C4-2B (cell line): ENCODE data around the gene RALB.

Experiments used
- H3K27ac ChIP-seq: fragments of 450-650 bp; 2 replicates; pipeline ENCODE4 v1.5.1; 2017
- ZFX ChIP-seq: fragments of 450-650 bp; IDR thresholded peaks from 2 replicates; pipeline ENCODE4 v1.6.1; 2017
- TF ChIP-seq, protein P1 (sequence below): fragments of 450-650 bp; conservative IDR thresholded peaks from 2 replicates; pipeline ENCODE4 v1.5.1; 2017; ENCODE audit warnings: mild to moderate bottlenecking

The RALB gene

DNA sequence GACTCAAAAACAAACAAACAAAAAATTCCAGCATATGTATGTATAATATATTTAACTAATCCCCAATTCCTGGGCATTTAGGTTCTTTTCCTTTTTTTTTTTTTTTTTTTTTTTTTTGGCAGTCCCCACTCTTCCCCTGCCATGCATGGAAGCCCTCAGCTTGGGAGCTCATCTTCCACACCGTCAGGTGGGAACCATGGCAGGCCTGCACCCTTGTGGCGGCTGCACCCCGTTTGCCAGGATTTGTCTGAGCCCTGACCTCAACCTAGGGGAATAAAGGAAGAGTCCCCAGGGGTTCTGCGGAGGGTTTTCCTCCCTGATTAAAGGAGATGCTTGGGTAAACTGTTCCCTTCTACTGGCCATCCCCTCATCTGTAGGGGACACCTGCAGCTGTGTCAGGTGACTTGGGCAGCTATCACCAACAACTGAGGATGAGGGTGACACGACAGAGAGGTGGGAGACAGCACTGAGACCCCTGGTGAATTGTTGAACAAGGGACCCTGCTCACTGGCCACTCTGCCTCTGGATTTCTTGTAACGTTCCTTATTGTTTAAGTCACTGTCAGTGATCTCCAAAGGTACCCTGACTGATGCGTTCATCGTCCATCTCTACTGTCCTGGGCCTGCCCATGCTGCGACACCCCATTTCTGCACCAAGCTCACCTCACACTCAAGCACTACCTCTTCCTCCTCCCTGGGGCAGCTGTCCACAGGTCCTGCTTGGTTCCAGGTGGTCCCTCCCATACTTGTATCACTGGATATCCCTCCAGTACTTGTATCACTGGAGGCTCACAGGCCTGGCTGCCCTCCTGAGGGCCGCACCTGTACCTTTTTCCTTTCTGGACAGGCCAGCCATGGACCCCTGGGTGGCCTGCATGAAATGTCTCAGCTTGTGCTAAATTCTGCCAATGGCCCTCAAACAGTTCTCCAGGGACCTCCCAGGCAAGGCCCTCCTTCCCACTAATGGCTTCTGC lies 44.0 kb upstream of the RALB start:
- TF ChIP-seq ZFX = no peak
- TF ChIP-seq, protein P1, sequence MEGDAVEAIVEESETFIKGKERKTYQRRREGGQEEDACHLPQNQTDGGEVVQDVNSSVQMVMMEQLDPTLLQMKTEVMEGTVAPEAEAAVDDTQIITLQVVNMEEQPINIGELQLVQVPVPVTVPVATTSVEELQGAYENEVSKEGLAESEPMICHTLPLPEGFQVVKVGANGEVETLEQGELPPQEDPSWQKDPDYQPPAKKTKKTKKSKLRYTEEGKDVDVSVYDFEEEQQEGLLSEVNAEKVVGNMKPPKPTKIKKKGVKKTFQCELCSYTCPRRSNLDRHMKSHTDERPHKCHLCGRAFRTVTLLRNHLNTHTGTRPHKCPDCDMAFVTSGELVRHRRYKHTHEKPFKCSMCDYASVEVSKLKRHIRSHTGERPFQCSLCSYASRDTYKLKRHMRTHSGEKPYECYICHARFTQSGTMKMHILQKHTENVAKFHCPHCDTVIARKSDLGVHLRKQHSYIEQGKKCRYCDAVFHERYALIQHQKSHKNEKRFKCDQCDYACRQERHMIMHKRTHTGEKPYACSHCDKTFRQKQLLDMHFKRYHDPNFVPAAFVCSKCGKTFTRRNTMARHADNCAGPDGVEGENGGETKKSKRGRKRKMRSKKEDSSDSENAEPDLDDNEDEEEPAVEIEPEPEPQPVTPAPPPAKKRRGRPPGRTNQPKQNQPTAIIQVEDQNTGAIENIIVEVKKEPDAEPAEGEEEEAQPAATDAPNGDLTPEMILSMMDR = no peak
- H3K27ac ChIP-seq = no peak overlapping the region

DNA sequence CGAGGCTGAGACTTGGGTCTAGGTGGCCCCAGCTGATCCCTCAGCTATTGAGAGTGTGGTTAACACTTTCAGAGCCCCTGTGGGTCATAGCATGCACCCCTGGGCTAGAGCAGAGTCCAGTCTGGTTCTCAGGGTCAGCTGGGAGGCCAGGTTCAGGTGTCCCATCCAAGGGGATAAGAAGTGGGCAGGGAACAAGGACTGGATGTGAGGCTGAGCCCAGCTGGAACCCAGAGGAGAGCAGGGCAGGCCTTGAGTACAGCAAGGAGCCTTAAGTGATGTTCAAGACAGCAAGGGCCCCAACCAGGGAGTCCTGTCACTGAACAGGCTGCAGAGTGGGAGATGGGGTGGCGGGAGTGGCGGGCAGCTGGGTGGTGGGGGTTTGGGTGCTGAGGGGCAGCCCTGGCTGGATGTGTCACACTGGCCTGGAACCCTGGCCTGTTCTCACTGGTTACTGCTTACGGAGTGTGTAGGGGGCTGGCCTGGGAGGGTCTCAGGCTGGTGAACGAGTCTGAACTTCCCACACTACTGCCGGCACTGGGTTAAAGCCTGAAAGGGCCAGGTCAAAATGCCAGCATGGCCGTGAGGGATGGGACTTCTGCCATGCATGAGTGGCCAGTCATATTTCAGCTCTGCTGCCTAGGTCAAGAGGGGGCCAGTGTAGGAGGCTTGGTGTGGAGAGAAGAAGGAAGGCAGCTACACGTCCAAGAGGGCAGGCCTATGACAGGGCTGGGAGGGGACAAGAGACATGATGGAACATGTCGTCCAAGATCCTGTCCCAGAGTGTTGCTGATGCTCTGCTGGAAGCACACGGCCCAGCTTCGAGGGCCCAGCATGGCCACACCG lies 43.0 kb upstream of the RALB start:
- no peak for TF ChIP-seq ZFX
- TF ChIP-seq, protein P1 = no peak
- H3K27ac ChIP-seq = no peak overlapping the region

DNA sequence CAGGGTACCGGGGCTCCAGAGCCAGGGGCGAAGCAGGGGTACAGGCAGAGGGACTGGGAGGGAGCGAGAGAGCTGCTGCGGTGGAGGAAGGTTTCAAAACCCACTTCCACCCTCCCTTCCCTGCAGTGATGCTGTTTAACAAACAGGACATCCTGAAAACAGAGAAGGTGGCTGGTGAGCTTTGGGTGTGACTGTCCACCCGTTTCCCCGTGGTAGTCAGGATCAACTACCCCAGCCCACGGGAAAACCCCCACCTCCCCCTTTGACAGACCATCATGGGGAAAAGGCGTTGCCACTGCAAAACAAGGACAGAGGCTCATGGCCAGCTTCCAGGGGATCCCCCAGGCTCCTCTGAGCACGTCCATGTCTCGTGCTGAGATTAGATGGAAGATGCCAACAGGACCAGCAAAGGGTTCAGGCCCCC lies 42.4 kb upstream of the RALB start:
- no peak overlapping the region for H3K27ac ChIP-seq
- TF ChIP-seq, protein P1 = no peak
- TF ChIP-seq ZFX = no peak

DNA sequence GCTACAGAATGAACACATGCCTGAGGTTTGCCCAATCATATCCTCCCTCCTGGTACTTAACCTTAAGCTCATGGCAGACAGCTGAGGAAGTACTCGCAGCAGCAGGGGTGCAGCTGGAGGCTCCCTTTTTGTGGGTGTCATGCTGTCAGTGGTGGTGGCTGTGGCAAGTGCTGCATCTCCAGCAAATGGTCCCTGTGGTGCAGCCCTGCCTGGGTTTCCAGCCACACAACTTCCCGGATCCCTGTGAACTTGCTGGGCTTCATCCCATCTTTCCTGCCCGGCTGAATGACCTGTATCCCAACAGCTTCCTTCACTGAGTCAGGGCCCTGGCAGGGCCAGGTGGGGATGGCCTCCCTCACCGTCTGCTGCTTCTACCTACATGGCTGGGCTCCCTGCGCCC lies 34.5 kb upstream of the RALB start:
- H3K27ac ChIP-seq = no peak overlapping the region
- TF ChIP-seq, protein P1 = no peak
- no peak for TF ChIP-seq ZFX

DNA sequence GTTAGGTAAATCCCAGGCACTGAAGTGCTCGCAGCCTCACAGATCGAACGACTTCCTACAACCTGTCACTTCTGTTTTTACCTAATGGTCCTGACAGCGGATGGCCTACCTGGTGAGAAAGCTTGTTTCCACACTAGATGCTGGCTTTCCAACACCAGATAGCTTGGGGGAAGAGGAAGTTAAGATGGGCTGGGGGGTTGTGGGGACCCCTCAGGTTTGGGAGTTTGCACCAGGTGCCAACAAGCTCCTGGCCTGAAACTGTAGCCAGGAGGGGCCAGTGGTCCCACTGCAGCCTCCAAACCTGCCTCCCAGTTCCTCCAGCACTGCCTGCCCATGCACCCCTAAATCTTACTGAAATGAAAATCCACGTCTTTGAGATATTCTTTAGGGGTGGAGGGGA lies 33.4 kb upstream of the RALB start:
- TF ChIP-seq, protein P1 = no peak
- TF ChIP-seq ZFX = no peak
- no peak overlapping the region for H3K27ac ChIP-seq

DNA sequence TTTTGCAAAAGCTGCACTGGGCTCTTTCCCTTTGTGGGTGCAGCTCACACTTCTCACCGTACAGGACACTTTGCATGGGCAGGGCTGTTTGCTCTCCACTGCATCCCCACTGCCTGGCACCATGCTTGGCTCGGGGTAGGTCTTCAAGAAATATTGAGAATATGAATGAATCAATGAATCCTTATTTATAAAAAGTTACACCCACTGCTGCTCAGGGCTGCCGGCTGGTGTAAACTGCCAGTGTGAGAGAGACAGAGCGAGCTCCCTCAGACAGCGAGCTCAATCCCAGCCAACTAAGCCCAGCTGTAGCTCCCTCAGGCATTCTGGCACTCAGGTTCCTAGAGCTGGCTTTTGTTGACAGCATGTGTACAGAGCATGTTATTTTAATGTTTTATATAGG lies 32.9 kb upstream of the RALB start:
- TF ChIP-seq ZFX = no peak
- TF ChIP-seq, protein P1 = no peak

DNA sequence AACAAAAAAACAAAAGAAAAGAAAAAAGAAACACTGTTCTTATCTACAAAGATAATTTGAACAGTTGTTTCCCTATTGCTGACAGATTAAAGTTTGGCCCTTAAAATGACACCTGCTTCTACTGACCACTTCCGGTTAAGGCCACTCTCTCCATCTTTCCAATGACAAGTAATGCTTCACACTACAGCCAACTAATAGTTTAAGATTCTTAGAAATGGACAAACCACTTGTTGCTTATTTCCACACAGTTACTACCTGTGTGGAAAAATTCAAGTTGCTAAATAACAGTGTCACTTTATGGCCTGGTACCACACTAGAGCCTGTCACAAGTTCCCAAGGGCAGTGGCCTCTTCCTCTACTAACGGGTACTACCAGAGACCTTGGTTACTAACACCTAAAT lies 31.9 kb upstream of the RALB start:
- no peak overlapping the region for H3K27ac ChIP-seq
- TF ChIP-seq ZFX = no peak
- TF ChIP-seq, protein P1 = no peak

More for the DNA sequence above, 32.9 kb upstream of the RALB start:
- H3K27ac ChIP-seq = no peak overlapping the region
